ENCODE measurements around the gene HEG1.

GRCh38 chr3:124976383-124976782 is 79.4 kb downstream of the HEG1 start:
- TF ChIP-seq CTCF (IDR thresholded peaks at IDR 0.05; ENCODE audit: control extremely low read depth in 1 of 3, insufficient read depth in 1 of 3, low read depth in 1 of 3, low read length in 3 of 3), result no peak
- no peak for TF ChIP-seq ZNF274 (IDR thresholded peaks at IDR 0.05; ENCODE audit: borderline replicate concordance, extremely low read depth, low read length)
- no peak for TF ChIP-seq JUND (IDR thresholded peaks at IDR 0.05; ENCODE audit: low read length)
- TF ChIP-seq PHF8 (conservative IDR thresholded peaks at IDR 0.05; ENCODE audit: low read depth, low read length), result no peak
- TF ChIP-seq POLR2A (IDR thresholded peaks at IDR 0.05; ENCODE audit: control extremely low read depth in 1 of 2, low read depth in 2 of 2, low read length in 2 of 2), result no peak
- no peak for TF ChIP-seq HDAC2 (IDR thresholded peaks at IDR 0.05; ENCODE audit: borderline replicate concordance in 1 of 2, low read depth in 2 of 2, low read length in 2 of 2)
- TF ChIP-seq USF2 (IDR thresholded peaks at IDR 0.05; ENCODE audit: low read length), result no peak
- TF ChIP-seq BRCA1 (IDR thresholded peaks at IDR 0.05; ENCODE audit: low read depth, low read length), result no peak
- TF ChIP-seq EP300 (IDR thresholded peaks at IDR 0.05; ENCODE audit: borderline replicate concordance in 1 of 2, low read depth in 2 of 2, low read length in 2 of 2), result no peak
- TF ChIP-seq RAD21 (IDR thresholded peaks at IDR 0.05 in 1 of 2, conservative IDR thresholded peaks at IDR 0.05 in 1 of 2; ENCODE audit: low read depth in 2 of 2, low read length in 2 of 2), result no peak
- TF ChIP-seq CHD2 (IDR thresholded peaks at IDR 0.05; ENCODE audit: low read length), result no peak

All from H1 (cell line).